ENCODE data around the gene SLC47A2.
A peak's percentile ranks its signal among the peaks of the same experiment; 100 is the strongest.

The SLC47A2 gene

GRCh38 chr17:19728084-19728495 is 11.7 kb upstream of the SLC47A2 start:
- no peak for DNase-seq (ENCODE audit: low read depth, low spot score)

- DNase-seq (ENCODE audit: low read depth, low spot score) = no peak
These were observed 11.2 kb upstream of the SLC47A2 start for GRCh38 chr17:19727501-19728078.

GRCh38 chr17:19726631-19727376 is 10.4 kb upstream of the SLC47A2 start:
- DNase-seq (ENCODE audit: low read depth, low spot score) = no peak

- DNase-seq (ENCODE audit: low read depth, low spot score) = no peak
These were observed 9.1 kb upstream of the SLC47A2 start for GRCh38 chr17:19725486-19725885.

GRCh38 chr17:19724501-19725420 is 8.4 kb upstream of the SLC47A2 start:
- DNase-seq (ENCODE audit: low read depth, low spot score) = no peak

GRCh38 chr17:19723964-19724363 is 7.6 kb upstream of the SLC47A2 start:
- no peak for DNase-seq (ENCODE audit: low read depth, low spot score)

- no peak for DNase-seq (ENCODE audit: low read depth, low spot score)
These were observed 4.4 kb upstream of the SLC47A2 start for GRCh38 chr17:19720631-19721426.

GRCh38 chr17:19720210-19720475 is 3.8 kb upstream of the SLC47A2 start:
- DNase-seq (ENCODE audit: low read depth, low spot score) = no peak

- peak; percentile 26 for DNase-seq (ENCODE audit: low read depth, low spot score)
These were observed 3.2 kb upstream of the SLC47A2 start for GRCh38 chr17:19719355-19720209.

- DNase-seq (ENCODE audit: low read depth, low spot score) = peak; percentile 91
These were observed 2.4 kb upstream of the SLC47A2 start for GRCh38 chr17:19718613-19719354.

GRCh38 chr17:19718041-19718612 is 1.7 kb upstream of the SLC47A2 start:
- DNase-seq (ENCODE audit: low read depth, low spot score) = no peak

GRCh38 chr17:19717411-19717908 is 1.1 kb upstream of the SLC47A2 start:
- no peak for DNase-seq (ENCODE audit: low read depth, low spot score)

- no peak for DNase-seq (ENCODE audit: low read depth, low spot score)
These were observed 612 bp upstream of the SLC47A2 start for GRCh38 chr17:19717031-19717360.

- no peak for DNase-seq (ENCODE audit: low read depth, low spot score)
These were observed 1.6 kb downstream of the SLC47A2 start for GRCh38 chr17:19714542-19715411.

GRCh38 chr17:19713901-19714361 is 2.5 kb downstream of the SLC47A2 start:
- peak; percentile 26 for DNase-seq (ENCODE audit: low read depth, low spot score)

- DNase-seq (ENCODE audit: low read depth, low spot score) = no peak
These were observed 2.9 kb downstream of the SLC47A2 start for GRCh38 chr17:19713462-19713861.

- DNase-seq (ENCODE audit: low read depth, low spot score) = no peak
These were observed 3.9 kb downstream of the SLC47A2 start for GRCh38 chr17:19712436-19713004.

- DNase-seq (ENCODE audit: low read depth, low spot score) = no peak
These were observed 6.5 kb downstream of the SLC47A2 start for GRCh38 chr17:19709841-19710240.

Data from ELF-1 (cell line).